ENCODE data around the gene PARK7. TPM values are rescaled to one million over a fixed set of nuclear protein-coding genes. Genes with fewer than 3 reads are reported as not detected.

The PARK7 gene
- total RNA-seq, 4 donors from 2014 or later: 291 to 370 (median 332) TPM

- no peaks in the 10 kb centered on the region for H3K27me3 ChIP-seq
- intact Hi-C loops (cut with DNase I; ENCODE audit: low total_unique reads): loop anchor here (2.0 kb wide), 2 partner anchors 22 to 254 kb away; partner anchors contain the start of gene ERRFI1
- H3K36me3 ChIP-seq: no peaks in the 10 kb centered on the region
- DNase-seq (peak; percentile 98), ATAC-seq (peak; percentile 85 to 92)
- no peaks in the 10 kb centered on the region for H3K9me3 ChIP-seq
- H3K27ac ChIP-seq: peak overlapping the region; percentile 87 to 92 (median 88)
- peak in 1 of 2 donors; percentile 55 for TF ChIP-seq POLR2A (IDR thresholded peaks at IDR 0.05)
- TF ChIP-seq CTCF (IDR thresholded peaks at IDR 0.05 in 4 of 5, conservative IDR thresholded peaks at IDR 0.05 in 1 of 5): peak in 1 of 5 experiments; percentile 29
- in situ Hi-C loops (cut with MboI; ENCODE audit: low sequenced_read_pairs in 4 of 4): no loop called here
- H3K4me1 ChIP-seq: peaks cover 29 to 44% of the 10 kb centered on the region in 2 donors
- peak overlapping the region in 2 of 4 donors; percentile 15 to 26 for H3K4me3 ChIP-seq
These were observed 43.5 kb downstream of the PARK7 start for GRCh38 chr1:8004803-8005573.

- peak overlapping the region; percentile 87 to 92 (median 88) for H3K27ac ChIP-seq
- in situ Hi-C loops (cut with MboI; ENCODE audit: low sequenced_read_pairs in 4 of 4): no loop called here
- peaks cover 38 to 56% of the 10 kb centered on the region in 2 donors for H3K4me1 ChIP-seq
- no peaks in the 10 kb centered on the region for H3K9me3 ChIP-seq
- no peak overlapping the region for H3K4me3 ChIP-seq
- no peak for TF ChIP-seq POLR2A (IDR thresholded peaks at IDR 0.05)
- TF ChIP-seq CTCF (IDR thresholded peaks at IDR 0.05 in 4 of 5, conservative IDR thresholded peaks at IDR 0.05 in 1 of 5): no peak
- H3K27me3 ChIP-seq: no peaks in the 10 kb centered on the region
- DNase-seq (no peak), ATAC-seq (no peak)
- no peaks in the 10 kb centered on the region for H3K36me3 ChIP-seq
- intact Hi-C loops (cut with DNase I; ENCODE audit: low total_unique reads): no loop called here
These were observed 44.8 kb downstream of the PARK7 start for GRCh38 chr1:8006037-8006963.

- peak overlapping the region; percentile 76 to 94 (median 88) for H3K27ac ChIP-seq
- TF ChIP-seq POLR2A (IDR thresholded peaks at IDR 0.05): no peak
- TF ChIP-seq CTCF (IDR thresholded peaks at IDR 0.05 in 4 of 5, conservative IDR thresholded peaks at IDR 0.05 in 1 of 5): no peak
- DNase-seq (no peak), ATAC-seq (no peak)
- peaks cover 4 to 23% of the 10 kb centered on the region in 2 donors for H3K36me3 ChIP-seq
- in situ Hi-C loops (cut with MboI; ENCODE audit: low sequenced_read_pairs in 4 of 4) (no loop called here), intact Hi-C loops (cut with DNase I; ENCODE audit: low total_unique reads) (loop anchor here (10.0 kb wide), 1 partner anchor 1055 kb away; the partner anchor contains the start of gene SLC2A5)
- peaks cover 55 to 72% of the 10 kb centered on the region in 2 donors for H3K4me1 ChIP-seq
- H3K27me3 ChIP-seq: no peaks in the 10 kb centered on the region
- no peak overlapping the region for H3K4me3 ChIP-seq
- H3K9me3 ChIP-seq: no peaks in the 10 kb centered on the region
These were observed 47.8 kb downstream of the PARK7 start for GRCh38 chr1:8009043-8010002.

All from gastrocnemius medialis (tissue), 4 donors.